Body of pancreas (tissue), 4 donors: ENCODE data around the gene RRAGD.

ENCODE experiments used
- POLR2A ChIP-seq, 3 donors: fragments of 450-650 bp; IDR thresholded peaks; one replicate each; pipeline ENCODE4 v1.6.1; 2016; ENCODE audit warnings: antibody characterized with exemption in 3 of 3, mild to moderate bottlenecking in 2 of 3
- TF ChIP-seq, protein P1 (sequence below), 7 experiments: fragments of 450-650 bp in 4 of 7; fragments of 200-600 bp in 3 of 7; sonication (generic) in 3 of 7; IDR thresholded peaks; one replicate each; pipeline ENCODE4 v1.5.1; 2016 to 2019; ENCODE audit warnings: antibody characterized with exemption in 7 of 7

DNA sequence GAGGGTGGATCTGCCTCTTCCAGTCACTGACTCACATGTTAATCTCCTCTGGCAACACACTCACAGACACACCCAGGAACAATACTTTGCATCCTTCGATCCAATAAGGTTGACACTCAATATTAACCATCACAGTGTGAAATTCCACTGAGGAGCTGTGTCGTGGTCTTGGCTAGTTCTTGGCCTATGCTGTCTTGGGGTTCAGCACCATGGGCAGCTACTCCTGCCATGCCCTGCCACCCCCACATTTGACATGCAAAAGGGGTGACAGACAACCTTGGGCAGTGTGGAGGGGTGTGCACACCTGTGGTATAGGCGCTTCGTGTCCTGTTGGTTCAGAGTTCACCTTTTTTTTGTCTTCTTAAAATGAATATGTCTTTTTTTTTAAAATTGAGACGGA, 46.6 kb upstream of the RRAGD start:
- TF ChIP-seq, protein P1, sequence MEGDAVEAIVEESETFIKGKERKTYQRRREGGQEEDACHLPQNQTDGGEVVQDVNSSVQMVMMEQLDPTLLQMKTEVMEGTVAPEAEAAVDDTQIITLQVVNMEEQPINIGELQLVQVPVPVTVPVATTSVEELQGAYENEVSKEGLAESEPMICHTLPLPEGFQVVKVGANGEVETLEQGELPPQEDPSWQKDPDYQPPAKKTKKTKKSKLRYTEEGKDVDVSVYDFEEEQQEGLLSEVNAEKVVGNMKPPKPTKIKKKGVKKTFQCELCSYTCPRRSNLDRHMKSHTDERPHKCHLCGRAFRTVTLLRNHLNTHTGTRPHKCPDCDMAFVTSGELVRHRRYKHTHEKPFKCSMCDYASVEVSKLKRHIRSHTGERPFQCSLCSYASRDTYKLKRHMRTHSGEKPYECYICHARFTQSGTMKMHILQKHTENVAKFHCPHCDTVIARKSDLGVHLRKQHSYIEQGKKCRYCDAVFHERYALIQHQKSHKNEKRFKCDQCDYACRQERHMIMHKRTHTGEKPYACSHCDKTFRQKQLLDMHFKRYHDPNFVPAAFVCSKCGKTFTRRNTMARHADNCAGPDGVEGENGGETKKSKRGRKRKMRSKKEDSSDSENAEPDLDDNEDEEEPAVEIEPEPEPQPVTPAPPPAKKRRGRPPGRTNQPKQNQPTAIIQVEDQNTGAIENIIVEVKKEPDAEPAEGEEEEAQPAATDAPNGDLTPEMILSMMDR (IDR thresholded peaks at IDR 0.05) = no peak
- TF ChIP-seq POLR2A (IDR thresholded peaks at IDR 0.05) = no peak
